T1000 (cell line): Measurements from ENCODE around the gene RRBP1.

Experiments used
- DNase-seq: peaks from one replicate; lab custom pipeline; 2025; ENCODE audit warnings: mixed read lengths; lab: John Stamatoyannopoulos, UW

Gene RRBP1

DNA sequence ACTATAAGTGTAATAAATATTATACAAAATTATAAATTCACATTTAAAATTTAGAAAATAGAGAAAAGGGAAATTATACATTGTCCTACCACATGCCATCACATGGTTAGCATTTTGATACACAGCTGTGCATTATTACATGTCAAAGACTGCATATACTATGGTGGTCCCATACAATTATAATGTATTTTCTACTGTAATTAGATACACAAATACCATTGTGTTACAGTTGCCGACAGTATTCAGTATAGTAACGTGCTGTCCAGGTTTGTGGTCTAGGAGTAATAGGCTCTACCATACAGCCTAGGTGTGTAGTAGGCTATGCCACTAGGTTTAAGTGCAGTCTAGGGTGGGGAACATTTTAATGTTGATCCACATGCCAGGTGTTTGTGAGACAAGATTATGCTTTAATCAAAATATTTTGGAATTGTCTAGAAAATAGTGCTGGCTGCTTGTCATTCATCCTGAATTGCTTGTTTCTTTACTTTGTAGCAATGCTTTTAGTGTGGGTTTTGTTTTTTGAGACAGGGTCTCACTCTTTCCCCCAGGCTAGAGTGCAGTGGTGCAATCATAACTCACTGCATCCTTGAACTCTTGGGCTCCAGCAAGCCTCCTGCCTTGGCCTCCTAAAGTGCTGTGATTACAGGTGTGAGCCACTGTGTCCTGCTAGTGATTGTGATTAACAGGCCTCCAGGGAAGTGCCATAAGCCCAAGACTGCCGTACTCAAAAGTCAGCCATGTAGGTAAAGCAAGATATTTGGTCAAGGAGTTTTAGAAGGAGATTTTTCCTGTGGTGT lies 73.1 kb downstream of the RRBP1 start:
- no peak for DNase-seq

DNA sequence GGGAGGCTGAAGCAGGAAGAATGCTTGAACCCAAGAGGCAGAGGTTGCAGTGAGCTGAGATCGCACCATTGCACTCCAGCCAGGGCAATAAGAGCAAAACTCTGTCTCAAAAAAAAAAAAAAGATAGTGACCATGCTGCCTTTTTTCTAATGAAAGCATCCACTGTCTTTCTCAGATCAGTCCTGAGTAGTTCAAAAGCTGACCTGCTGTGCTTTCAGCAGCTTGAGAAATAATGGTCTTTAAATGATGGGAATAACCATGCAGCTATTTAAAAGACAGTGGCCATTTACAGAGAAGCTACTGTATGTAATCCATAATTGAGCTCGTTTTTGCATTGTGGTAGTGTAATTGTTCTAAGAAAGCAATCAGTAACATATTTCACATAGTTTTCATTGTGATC lies 76.0 kb downstream of the RRBP1 start:
- no peak for DNase-seq

DNA sequence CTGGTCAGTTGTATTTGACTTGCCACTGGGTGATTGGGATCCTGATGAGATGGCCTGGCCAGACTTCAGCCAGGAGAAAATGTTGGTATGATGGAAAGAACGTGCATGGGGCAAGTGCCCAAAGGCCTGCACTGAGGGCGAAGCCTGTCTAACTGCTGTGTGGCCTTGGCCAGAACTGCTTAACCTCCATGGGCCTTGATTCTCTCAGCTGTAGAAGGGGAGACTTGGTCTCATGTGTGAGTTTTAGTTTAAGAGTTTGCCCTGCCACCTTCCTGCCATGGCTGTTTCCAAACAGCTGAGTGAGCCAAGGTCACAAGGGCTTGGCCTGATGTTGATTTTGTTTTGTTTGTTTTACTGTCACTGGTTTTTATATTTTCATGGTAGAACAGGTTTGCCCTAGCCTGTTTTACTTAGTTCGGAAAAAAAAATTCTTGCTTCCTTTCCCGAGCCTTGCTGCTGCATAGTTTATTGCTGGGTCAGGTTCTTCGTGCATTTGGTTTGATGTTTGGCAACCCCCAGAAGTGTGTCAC lies 76.8 kb downstream of the RRBP1 start:
- no peak for DNase-seq

DNA sequence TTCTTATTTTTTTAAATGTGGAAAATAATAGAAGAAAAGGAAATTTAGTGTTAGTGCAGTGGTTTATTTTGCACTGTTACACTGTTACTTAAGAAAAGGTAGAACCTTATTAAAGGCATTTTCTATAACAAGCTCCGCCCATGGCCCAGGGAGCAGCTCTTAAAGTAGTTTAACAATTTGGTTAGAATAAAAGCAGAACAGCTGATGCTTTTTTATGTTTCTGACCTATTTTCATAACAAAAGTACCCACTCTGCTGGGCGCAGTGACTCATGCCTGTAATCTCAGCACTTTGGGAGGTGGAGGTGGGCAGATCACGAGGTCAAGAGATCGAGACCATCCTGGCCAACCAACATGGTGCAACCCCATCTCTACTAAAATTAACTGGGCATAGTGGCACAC lies 79.5 kb downstream of the RRBP1 start:
- DNase-seq, result no peak

DNA sequence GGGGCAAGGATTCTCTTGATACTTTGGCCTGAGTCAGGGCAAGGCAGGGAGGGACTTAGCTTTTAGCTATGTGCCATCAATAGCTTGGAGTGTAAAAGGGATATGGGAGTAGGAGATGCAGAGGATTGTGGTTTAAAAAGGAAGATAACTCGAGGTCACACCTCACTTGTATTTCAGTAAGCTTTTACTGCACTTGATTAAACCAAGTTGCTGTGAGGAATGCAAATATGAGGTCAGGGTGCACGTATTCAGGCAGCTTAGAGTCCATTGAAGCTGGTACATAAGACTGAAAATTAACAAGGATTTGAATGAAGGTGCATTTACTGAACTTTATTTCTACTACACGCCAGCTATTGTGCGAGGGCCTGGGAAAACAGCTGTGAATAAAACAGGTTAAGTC lies 80.1 kb downstream of the RRBP1 start:
- DNase-seq, result no peak

DNA sequence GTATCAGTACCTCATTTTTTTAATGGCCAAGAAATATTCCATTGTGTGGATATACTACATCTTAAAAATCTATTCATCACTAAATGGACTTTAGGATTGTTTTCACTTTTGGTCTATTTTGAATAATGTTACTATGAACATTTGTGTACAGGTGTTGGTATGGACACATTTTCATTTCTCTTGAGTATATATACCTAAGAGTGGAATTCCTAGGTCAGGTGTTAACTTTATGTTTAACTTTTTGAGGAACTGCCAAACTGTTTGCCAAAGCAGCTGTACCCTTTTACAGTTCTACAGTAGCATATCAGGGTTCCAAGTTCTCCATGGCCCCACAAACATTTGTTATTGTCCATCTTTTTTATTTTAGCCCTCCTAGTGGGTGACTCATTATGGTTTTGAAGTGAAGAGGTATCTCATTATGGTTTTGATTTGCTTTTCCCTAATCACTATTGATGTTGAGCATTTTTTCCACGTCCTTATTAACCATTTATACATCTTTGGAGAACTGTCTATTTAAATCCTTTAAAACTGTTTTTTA lies 84.0 kb downstream of the RRBP1 start:
- DNase-seq, result no peak

DNA sequence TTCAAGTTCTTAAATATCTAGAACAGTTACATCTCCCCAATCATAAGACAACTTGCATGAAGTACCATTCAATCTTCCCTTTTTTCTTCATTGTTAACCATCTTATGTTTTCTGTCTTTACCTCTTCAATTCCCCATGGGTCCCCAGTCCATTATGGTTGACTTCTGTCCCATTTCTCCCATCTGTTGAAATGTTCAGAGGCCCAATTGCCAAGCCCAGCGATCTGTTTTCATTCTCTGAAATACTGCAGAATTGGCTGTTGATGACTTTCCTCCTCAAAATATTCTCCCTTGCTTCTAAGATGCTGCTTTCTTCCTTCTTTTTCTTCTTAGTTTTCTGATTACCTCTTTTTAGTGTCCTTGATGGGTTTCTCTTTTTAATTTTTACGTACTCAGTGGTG lies 86.2 kb downstream of the RRBP1 start:
- no peak for DNase-seq

DNA sequence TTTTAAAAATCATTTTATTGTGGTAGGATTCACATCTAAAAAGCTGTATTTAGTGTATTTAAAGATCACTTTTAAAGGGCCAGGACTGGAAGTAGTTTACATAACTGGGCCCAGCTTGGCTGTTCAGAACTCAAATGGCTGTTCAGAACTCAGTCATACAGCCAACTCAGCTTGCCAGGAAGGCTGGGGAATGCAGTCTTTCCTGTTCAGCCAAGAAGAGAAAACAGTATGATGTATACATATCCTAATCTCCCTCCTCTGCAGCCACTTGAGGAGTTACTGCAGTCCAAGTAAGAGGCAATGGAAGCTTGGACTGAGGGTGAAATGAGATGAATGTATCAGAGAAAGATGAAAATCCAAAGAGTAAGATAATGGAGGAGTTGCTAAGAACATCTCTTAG lies 87.6 kb downstream of the RRBP1 start:
- DNase-seq, result no peak

DNA sequence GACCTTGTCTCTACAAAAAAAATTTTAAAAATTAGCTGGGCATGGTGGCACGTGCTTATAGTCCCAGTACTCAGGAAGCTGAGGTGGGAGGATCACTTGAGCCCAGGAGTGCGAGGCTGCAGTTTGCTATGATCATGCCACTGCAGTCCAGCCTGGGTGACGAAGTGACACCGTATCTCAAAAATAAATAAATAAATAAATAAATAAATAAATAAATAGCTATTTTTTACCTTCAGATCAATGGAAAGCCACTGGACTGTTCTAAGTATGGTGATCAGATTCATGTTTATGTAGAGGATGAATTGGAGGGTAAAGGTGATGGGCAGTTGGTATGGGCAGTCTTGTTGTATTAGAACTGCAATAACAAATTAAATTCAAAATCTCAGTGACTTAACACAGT lies 88.1 kb downstream of the RRBP1 start:
- DNase-seq, result no peak

DNA sequence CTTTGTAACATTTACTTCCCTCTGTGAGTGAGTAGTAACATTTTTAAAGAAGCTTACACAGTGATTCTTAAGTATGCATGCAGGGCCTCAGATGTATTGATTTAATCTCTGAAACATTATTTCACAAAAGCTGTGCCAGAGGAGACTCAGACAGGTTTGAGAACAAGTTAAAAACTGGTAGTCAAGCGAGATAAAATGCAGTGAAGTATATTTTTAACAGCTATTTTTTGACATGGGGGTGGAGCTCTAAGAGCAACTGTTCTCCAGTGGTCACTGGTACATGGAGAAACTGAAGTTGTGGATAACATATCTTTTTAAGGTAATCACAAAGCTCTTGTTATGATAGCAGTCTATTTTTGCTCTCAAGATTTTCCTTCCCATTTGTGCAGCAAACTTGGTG lies 91.8 kb downstream of the RRBP1 start:
- no peak for DNase-seq

DNA sequence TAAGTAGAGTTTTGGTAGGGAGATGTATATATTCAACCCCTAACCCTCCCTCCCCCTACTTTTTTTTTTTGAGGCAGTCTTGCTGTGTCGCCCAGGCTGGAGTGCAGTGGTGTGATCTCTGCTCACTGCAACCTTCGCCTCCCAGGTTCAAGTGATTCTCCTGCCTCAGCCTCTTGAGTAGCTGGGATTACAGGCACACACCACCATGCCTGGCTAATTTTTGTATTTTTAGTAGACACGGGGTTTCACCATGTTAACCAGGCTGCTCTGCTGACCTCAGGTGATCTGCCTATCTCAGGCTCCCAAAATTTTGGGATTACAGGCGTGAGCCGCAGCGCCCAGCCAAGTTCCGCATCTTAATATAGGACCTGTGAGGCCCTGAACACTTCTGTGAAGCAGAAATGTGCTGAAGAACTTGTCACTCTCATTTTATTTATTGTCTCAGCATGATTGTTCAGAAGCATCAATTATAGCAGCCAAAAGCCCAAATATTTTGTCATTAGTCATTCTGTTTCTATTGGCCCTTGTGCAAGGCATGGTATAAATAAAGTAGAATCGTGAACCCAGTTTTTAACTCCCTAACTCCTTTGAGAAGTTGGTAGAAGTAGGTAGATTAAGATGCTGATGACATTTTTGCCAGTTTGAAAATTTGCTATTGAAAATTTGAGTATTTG lies 92.7 kb downstream of the RRBP1 start:
- DNase-seq, result no peak

DNA sequence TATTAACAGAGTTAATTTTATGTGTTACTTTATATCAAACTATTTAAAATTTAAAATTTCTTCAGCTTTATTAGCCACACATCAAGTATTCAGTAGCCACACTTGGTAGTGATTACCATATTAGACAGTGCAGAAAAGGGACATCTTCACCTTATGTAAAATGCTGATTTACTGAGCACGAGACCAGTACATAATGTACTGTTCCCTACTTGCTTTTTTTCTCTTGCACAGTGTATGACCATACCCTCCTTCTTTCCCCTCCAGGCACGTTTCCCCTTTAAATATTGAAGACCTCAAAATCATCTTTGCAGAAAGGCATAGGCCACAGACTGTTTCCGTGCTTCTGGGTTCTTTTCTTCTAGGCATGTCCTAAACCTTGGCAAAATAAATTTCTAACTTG lies 94.2 kb downstream of the RRBP1 start:
- no peak for DNase-seq

DNA sequence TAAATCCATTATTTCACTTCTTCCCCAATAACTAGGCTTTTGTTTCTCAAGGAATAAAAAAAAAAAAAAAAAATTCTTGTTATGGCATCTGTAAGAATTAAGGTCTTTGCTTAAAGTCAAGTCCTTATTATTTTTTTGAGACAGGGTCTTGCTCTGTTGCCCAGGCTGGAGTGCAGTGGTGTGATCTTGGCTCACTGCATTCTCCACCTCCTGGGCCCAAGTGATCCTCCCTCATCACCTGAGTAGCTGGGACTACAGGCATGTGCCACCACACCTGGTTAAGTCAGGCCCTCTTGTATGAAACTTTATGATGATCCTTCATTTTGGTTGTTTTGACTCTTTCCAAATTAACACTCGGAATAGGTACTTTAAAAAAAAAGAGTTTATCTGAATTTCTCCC lies 94.9 kb downstream of the RRBP1 start:
- no peak for DNase-seq

DNA sequence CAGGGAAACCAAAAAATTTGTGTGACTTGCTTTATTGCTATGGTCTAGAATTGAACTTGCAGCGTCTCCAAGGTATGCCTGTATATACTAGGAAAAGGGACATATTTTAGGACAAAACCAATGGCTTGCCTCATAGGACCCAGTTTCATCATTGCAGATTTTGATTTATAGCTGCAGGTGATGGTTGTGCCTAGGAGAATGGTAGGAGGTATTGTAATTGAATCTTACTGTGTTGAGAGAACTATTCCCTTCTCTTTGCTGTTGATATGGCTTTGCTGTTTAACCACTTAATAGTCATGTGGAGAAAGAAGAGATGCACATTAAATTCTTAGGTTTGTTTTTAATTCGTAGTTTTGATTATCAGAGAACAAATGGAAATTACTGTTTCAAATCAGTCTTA lies 95.8 kb downstream of the RRBP1 start:
- no peak for DNase-seq

DNA sequence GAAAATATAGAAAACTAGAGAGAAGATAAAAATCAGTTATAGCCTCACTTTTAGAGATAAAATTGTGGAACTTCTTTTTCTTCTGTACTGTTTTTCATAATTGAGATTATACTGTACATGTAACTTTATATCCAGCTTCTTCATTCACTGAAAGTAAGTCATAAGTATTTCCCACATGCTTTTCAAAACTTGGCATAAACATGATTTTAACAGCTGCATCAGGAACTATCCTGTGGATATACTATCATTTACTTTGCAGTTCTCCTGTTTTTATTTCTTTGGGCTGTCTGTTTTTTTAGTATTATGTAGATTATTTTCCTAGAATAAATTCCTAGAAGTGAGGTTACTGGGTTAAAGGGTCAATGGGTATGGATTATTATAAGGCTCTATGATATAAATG lies 97.4 kb downstream of the RRBP1 start:
- DNase-seq, result no peak

DNA sequence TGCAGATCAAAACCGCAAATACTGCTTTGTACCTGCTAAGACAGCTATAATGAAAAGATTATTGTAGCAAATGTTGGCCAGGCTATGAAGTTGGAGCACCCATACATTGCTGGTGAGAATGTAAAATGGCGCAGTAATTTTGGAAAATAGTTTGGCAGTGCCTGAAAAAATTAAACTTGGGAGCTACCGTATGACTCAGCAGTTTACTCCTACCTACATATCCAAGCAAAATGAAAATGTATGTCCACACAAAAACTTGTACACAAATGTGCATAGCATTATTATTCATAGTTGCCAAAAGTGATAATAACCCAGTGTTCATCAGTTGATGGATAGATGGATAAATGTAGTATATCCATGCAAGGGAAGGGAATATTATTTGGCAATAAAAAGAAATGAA lies 98.9 kb downstream of the RRBP1 start:
- DNase-seq, result no peak

DNA sequence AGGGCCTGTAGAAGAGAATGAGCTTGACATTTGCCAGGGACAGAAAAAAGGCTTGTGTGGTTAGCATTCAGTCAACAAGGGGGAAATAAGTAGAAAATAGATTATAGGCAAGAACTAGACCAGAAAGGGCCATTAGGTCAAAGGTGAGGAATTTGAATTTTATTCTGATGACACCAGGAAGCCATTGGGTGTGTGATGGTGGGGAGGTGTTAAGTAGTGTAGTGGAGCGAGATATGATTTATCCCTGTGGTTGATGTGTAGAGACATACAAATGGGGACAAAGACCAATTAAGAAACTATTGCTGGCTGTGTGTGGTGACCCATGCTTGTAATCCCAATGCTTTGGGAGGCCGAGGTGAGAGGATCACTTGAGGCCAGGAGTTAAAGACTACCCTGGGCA lies 101.1 kb downstream of the RRBP1 start:
- no peak for DNase-seq

DNA sequence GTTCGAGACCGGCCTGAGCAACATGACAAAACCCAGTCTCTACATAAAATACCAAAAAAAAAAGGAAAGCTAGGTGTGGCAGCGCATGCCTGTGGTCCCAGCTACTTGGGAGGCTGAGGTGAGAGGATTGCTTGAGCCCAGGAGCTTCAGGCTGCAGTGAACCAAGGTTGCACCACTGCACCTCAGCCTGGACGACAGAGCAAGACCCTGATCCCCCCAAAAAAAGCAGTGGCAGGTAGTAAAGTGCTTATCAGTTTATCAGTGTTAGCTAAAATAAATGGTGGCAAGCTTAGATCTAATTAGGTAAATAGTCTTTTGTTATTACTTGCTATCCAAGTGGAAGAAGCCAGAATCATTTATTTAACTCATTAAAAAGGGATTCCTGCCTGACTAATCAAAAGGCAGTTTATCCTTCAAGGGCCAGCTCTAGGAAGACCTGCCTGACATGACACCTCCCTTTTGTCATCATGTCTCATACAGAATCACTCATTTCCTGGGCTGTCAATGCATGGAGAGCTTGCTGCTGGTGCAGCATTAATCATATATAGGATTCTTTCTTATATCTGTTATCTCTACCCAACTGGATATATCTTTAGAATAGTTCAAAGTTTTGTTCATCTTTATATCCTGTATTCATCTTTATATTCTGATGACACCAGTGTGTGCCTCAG lies 102.5 kb downstream of the RRBP1 start:
- DNase-seq, result no peak

DNA sequence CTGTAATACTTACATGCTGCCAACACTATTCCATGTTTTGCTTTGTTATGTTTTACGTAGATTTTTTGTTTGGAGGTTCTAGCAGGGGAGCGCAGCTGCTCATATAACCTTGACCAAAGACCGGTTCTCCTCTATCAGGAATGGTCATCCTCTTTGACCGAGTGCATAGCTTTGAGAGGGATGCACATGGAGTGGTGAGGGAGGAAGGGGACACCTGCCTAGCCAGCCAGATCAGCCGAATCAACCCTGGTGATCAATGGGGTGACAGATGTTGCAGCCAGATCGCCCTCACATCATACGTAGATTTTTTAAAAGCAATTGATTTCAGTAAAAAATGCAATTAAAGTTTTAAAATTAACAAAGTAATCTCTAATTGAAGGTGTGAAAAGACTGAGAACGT lies 105.8 kb downstream of the RRBP1 start:
- no peak for DNase-seq

DNA sequence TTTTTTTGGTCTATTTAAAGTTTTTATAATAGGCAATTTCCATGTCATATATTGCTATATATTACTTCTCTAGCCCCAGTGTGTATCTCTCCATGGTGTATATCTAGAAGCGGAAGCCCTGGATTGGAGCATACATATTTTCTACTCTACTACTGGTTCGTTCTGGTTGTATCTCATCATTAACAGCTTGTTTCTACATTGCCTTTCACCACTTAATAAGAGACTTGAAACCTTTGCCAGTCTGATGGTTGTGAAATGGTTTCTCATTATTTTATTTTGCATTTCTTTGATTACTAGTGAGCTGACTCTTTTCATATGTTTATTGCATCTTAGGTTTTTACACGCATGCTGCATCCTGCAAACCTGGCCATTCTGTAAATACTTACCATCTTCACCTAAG lies 108.6 kb downstream of the RRBP1 start:
- no peak for DNase-seq

DNA sequence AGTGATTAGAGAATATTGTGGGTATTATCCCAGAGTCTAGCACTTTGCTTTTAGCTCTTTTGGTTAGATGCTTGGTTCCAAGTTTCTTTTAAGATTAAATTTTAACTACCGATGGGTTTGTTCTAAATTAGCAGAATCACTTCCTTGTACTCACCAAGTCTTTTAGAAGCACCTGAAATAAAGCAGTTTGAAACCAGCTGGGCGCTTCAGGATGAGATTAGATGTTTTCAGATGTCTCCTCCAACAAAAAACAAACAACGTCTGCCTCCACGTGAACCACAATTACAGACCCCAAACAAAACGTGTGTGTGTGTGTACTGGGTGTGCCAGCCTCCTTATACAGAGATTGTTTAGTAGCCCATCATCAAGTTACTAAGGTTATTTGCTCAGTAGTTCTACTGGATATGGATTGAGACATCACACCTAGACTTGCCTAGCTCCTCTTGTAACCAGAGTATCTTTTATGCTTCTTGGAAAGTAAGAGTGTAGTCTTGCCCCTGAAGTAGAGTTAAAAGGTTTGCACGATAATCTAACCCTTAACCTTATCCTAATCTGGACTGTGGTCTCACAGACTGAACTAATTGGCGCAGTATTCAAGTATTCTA lies 109.9 kb downstream of the RRBP1 start:
- no peak for DNase-seq

DNA sequence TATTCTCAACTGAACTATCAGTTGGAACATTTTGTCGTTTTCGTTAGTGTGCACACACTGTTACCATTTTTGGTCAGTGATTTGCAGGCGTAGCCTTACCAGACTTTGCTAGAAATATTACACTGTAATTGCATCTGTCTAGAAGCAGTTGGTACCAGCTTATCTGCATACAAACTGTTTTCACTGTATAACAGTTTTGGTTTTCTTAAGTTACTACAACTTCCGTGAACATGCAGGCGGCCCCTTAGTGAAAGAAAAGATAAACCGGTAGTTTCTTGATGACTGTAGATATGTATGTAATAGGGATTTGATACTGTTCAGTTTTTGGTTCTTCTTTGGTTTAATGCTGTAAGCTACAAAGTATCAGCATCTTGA lies 110.9 kb downstream of the RRBP1 start:
- no peak for DNase-seq
